Mammary epithelial cell (primary cell): ENCODE data around the gene ENTREP1.

Source experiments
- EZH2 ChIP-seq: IDR thresholded peaks from 2 replicates; pipeline ENCODE4 v1.6.1; 2012; ENCODE audit warnings: low read length, inconsistent platforms, borderline replicate concordance
- TF ChIP-seq, protein P1 (sequence below), 2 donors: IDR thresholded peaks in 1 of 2; conservative IDR thresholded peaks in 1 of 2; 2 replicates each; pipeline ENCODE4 v1.5.1; 2011 to 2012; ENCODE audit warnings: inconsistent platforms in 2 of 2, low read length in 2 of 2, mild to moderate bottlenecking in 2 of 2, control low read depth in 1 of 2, low read depth in 1 of 2; ENCODE audit not compliant: insufficient read depth in 1 of 2; ENCODE audit errors: extremely low read depth in 1 of 2

DNA sequence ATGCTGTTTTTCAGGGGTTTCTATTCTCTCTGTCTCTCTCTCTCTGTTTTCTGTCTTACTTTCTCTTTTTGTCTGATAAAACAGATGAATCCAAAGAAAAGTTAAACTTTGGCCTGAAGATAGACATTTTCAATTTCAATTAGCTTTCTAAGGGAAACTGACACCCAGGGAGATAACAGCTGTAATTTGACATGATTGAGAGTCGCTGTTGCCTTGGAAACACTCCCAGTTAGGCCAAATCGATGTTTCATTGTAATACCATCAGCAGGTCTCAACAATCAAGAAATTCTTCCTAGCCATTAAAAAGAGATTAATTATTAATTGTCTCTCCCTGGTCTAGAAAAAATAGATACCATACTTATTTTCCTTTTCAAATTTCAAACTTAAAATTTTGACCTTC, 53.0 kb downstream of the ENTREP1 start:
- TF ChIP-seq, protein P1, sequence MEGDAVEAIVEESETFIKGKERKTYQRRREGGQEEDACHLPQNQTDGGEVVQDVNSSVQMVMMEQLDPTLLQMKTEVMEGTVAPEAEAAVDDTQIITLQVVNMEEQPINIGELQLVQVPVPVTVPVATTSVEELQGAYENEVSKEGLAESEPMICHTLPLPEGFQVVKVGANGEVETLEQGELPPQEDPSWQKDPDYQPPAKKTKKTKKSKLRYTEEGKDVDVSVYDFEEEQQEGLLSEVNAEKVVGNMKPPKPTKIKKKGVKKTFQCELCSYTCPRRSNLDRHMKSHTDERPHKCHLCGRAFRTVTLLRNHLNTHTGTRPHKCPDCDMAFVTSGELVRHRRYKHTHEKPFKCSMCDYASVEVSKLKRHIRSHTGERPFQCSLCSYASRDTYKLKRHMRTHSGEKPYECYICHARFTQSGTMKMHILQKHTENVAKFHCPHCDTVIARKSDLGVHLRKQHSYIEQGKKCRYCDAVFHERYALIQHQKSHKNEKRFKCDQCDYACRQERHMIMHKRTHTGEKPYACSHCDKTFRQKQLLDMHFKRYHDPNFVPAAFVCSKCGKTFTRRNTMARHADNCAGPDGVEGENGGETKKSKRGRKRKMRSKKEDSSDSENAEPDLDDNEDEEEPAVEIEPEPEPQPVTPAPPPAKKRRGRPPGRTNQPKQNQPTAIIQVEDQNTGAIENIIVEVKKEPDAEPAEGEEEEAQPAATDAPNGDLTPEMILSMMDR (conservative IDR thresholded peaks at IDR 0.05 in 1 of 2, IDR thresholded peaks at IDR 0.05 in 1 of 2; ENCODE audit: extremely low read depth in 1 of 2, insufficient read depth in 1 of 2, low read depth in 1 of 2, low read length in 2 of 2): no peak
- TF ChIP-seq EZH2: no peak
